ENCODE measurements around the gene SRP9. TPM values are rescaled to one million over a fixed set of nuclear protein-coding genes. Genes with fewer than 3 reads are reported as not detected.
"Not testable (repeated sequence)": the region's sequence is repeated elsewhere in the genome, so short reads cannot be mapped to it uniquely, and the experiment has no call there.

Gene SRP9
- total and polyA plus RNA-seq, 2 donors (not counting 1 experiment from before 2014, with no cell fraction given), result 73.4 to 117 TPM

- intact Hi-C loops (cut with micrococcal nuclease), result no loop called here
- no peak overlapping the region for H3K27ac Mint-ChIP-seq
- H3K9me3 Mint-ChIP-seq (ENCODE audit: insufficient read depth), result no peaks in the 10 kb centered on the region
- Histone ChIP-seq H3K9me3 (ENCODE audit: control extremely low read depth in 1 of 3, control insufficient read depth in 2 of 3, insufficient read depth in 1 of 3, low read length in 2 of 3) (no peaks in the 10 kb centered on the region), H3K4me2 (replicated peaks; ENCODE audit: low read depth, low read length, poor library complexity, severe bottlenecking) (no peak overlapping the region), H2AFZ (ENCODE audit: insufficient read depth, low read depth, low read length, poor library complexity, severe bottlenecking) (no peak overlapping the region), H3K79me2 (ENCODE audit: control insufficient read depth, insufficient read depth, low read length) (no peaks in the 10 kb centered on the region), H3K27me3 (replicated peaks in 1 of 4; ENCODE audit: control extremely low read depth in 1 of 4, control insufficient read depth in 3 of 4, insufficient read depth in 4 of 4, low read length in 3 of 4) (no peaks in the 10 kb centered on the region), H4K20me1 (ENCODE audit: control insufficient read depth, insufficient read depth, low read length, poor library complexity, severe bottlenecking) (no peaks in the 10 kb centered on the region), H3K9ac (ENCODE audit: low read length) (no peak overlapping the region), H3K27ac (ENCODE audit: low read length in 2 of 2) (no peak overlapping the region), H3K4me1 (ENCODE audit: control insufficient read depth in 2 of 2, insufficient read depth in 2 of 2, low read length in 2 of 2) (no peaks in the 10 kb centered on the region), H3K36me3 (replicated peaks in 1 of 2; ENCODE audit: control extremely low read depth in 1 of 2, control insufficient read depth in 1 of 2, extremely low read depth in 1 of 2, insufficient read depth in 2 of 2, low read length in 1 of 2) (no peaks in the 10 kb centered on the region), H3K4me3 (ENCODE audit: control extremely low read depth in 1 of 5, extremely low read depth in 1 of 5, insufficient read depth in 1 of 5, low read depth in 2 of 5, low read length in 4 of 5) (no peak overlapping the region)
- ATAC-seq (ENCODE audit: low read depth) (no peak), DNase-seq (no peak)
- no peaks in the 10 kb centered on the region for H3K4me1 Mint-ChIP-seq
- CTCF ChIA-PET, result interaction anchor here (0.6 to 0.7 kb wide), 2 partner anchors 127 to 305 kb away, joined by 3 to 5 read pairs; no protein-coding TSS in a partner anchor
- H3K27me3 Mint-ChIP-seq, result no peaks in the 10 kb centered on the region
- WGBS (ENCODE audit: insufficient coverage), result 93% methylated on average over 3 of the region's 3 CpGs
- TF ChIP-seq CTCF (IDR thresholded peaks at IDR 0.05) (no peak), EZH2 (IDR thresholded peaks at IDR 0.05; ENCODE audit: borderline replicate concordance, insufficient read depth, low read depth, low read length, poor library complexity, severe bottlenecking) (no peak)
- POLR2A ChIA-PET, result no interaction called here
- H3K4me3 Mint-ChIP-seq, result no peak overlapping the region
Measured at GRCh38 chr1:225835856-225836255, 58.2 kb downstream of the SRP9 start.

GRCh38 chr1:225836296-225836695, 58.7 kb downstream of the SRP9 start:
- H4K20me1 ChIP-seq (ENCODE audit: control insufficient read depth, insufficient read depth, low read length, poor library complexity, severe bottlenecking); H3K9ac ChIP-seq (ENCODE audit: low read length); H3K4me1 Mint-ChIP-seq; H3K27me3 ChIP-seq (replicated peaks in 1 of 4; ENCODE audit: control extremely low read depth in 1 of 4, control insufficient read depth in 3 of 4, insufficient read depth in 4 of 4, low read length in 3 of 4); H3K9me3 ChIP-seq (ENCODE audit: control extremely low read depth in 1 of 3, control insufficient read depth in 2 of 3, insufficient read depth in 1 of 3, low read length in 2 of 3); intact Hi-C loops (cut with micrococcal nuclease); CTCF ChIA-PET; H3K36me3 ChIP-seq (replicated peaks in 1 of 2; ENCODE audit: control extremely low read depth in 1 of 2, control insufficient read depth in 1 of 2, extremely low read depth in 1 of 2, insufficient read depth in 2 of 2, low read length in 1 of 2); H3K27ac ChIP-seq (ENCODE audit: low read length in 2 of 2); H2AFZ ChIP-seq (ENCODE audit: insufficient read depth, low read depth, low read length, poor library complexity, severe bottlenecking); ATAC-seq (ENCODE audit: low read depth); H3K9me3 Mint-ChIP-seq (ENCODE audit: insufficient read depth); H3K27me3 Mint-ChIP-seq; H3K4me1 ChIP-seq (ENCODE audit: control insufficient read depth in 2 of 2, insufficient read depth in 2 of 2, low read length in 2 of 2); DNase-seq; H3K27ac Mint-ChIP-seq; H3K79me2 ChIP-seq (ENCODE audit: control insufficient read depth, insufficient read depth, low read length); POLR2A ChIA-PET; H3K4me2 ChIP-seq (replicated peaks; ENCODE audit: low read depth, low read length, poor library complexity, severe bottlenecking); H3K4me3 ChIP-seq (ENCODE audit: control extremely low read depth in 1 of 5, extremely low read depth in 1 of 5, insufficient read depth in 1 of 5, low read depth in 2 of 5, low read length in 4 of 5); H3K4me3 Mint-ChIP-seq: not testable (repeated sequence)
- 100% methylated on average over 3 of the region's 4 CpGs for WGBS (ENCODE audit: insufficient coverage)
